Neural progenitor cell (in vitro differentiated cells): ENCODE results near the gene SUGCT.

Source experiments
- CTCF ChIP-seq: fragments of 200-600 bp; sonication (generic); IDR thresholded peaks from 2 replicates; pipeline ENCODE4 v1.5.1; 2017; ENCODE audit warnings: antibody characterized with exemption, mild to moderate bottlenecking
- EZH2 ChIP-seq: fragments of 200-600 bp; sonication (generic); IDR thresholded peaks from 2 replicates; pipeline ENCODE4 v1.6.1; 2017; ENCODE audit warnings: antibody characterized with exemption, mild to moderate bottlenecking, moderate library complexity
- EZH2phosphoT487 ChIP-seq: fragments of 200-600 bp; sonication (generic); IDR thresholded peaks from 2 replicates; pipeline ENCODE4 v1.6.1; 2017; ENCODE audit warnings: antibody characterized with exemption

GRCh38 chr7:40432046-40432445 is 297.2 kb downstream of the SUGCT start:
- no peak for TF ChIP-seq CTCF
- TF ChIP-seq EZH2phosphoT487 = no peak
- TF ChIP-seq EZH2 = no peak
